Measurements from ENCODE around the gene AUTS2. TPM values are rescaled to one million over a fixed set of nuclear protein-coding genes. Genes with fewer than 3 reads are reported as not detected.

AUTS2 gene
- total RNA-seq, 1 experiment from 2014 or later: not detected

- no peak overlapping the region for H3K27ac Mint-ChIP-seq (ENCODE audit: unreplicated experiment)
- CTCF ChIA-PET: no interaction called here
Measured at GRCh38 chr7:69673074-69673473, 74.8 kb downstream of the AUTS2 start.

DNA sequence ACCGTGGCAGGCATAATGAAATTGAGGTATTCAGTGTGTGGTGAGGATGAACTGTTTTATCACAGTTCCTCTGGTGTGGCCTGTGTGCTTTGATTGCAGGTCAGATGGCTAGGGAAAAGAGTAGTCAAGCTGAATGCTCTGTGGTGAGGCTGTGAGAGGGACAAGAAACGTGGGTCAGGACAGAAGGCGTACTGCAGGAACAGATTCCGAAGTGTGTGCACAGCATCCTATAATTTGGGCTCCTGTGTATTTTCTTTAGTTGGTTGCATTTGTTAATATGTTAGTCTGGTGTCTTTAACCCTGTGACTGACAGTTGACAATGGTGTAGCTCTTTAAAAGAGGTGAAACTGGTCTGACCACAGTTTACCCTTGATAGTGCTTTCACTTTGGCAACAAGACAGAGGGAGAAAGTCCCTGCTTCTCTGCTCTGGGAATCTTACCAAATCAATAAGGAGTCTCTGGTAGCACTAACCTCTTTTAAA, 76.5 kb downstream of the AUTS2 start:
- H3K4me1 Mint-ChIP-seq (ENCODE audit: low read depth, unreplicated experiment): no peaks in the 10 kb centered on the region
- TF ChIP-seq, protein P1, sequence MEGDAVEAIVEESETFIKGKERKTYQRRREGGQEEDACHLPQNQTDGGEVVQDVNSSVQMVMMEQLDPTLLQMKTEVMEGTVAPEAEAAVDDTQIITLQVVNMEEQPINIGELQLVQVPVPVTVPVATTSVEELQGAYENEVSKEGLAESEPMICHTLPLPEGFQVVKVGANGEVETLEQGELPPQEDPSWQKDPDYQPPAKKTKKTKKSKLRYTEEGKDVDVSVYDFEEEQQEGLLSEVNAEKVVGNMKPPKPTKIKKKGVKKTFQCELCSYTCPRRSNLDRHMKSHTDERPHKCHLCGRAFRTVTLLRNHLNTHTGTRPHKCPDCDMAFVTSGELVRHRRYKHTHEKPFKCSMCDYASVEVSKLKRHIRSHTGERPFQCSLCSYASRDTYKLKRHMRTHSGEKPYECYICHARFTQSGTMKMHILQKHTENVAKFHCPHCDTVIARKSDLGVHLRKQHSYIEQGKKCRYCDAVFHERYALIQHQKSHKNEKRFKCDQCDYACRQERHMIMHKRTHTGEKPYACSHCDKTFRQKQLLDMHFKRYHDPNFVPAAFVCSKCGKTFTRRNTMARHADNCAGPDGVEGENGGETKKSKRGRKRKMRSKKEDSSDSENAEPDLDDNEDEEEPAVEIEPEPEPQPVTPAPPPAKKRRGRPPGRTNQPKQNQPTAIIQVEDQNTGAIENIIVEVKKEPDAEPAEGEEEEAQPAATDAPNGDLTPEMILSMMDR (IDR thresholded peaks at IDR 0.05; ENCODE audit: unreplicated experiment): no peak
- CTCF ChIA-PET: no interaction called here
- BruUV-seq (replicated peaks): no TSS peak
- H3K9me3 Mint-ChIP-seq (ENCODE audit: low read depth, unreplicated experiment): peaks cover 10% of the 10 kb centered on the region
- H3K27ac Mint-ChIP-seq (ENCODE audit: unreplicated experiment): no peak overlapping the region
- no peak for DNase-seq
- no peaks in the 10 kb centered on the region for H3K27me3 Mint-ChIP-seq (ENCODE audit: unreplicated experiment)
- intact Hi-C loops (cut with micrococcal nuclease; ENCODE audit: unreplicated experiment): no loop called here
- no peak overlapping the region for H3K4me3 Mint-ChIP-seq (ENCODE audit: low read depth, unreplicated experiment)
- H3K36me3 Mint-ChIP-seq (ENCODE audit: insufficient read depth, unreplicated experiment): no peaks in the 10 kb centered on the region

More at GRCh38 chr7:69673074-69673473, 74.8 kb downstream of the AUTS2 start:
- DNase-seq: no peak
- TF ChIP-seq, protein P1 (IDR thresholded peaks at IDR 0.05; ENCODE audit: unreplicated experiment): no peak
- Mint-ChIP-seq H3K4me1 (ENCODE audit: low read depth, unreplicated experiment) (no peaks in the 10 kb centered on the region), H3K9me3 (ENCODE audit: low read depth, unreplicated experiment) (peaks cover 3% of the 10 kb centered on the region), H3K4me3 (ENCODE audit: low read depth, unreplicated experiment) (no peak overlapping the region), H3K36me3 (ENCODE audit: insufficient read depth, unreplicated experiment) (no peaks in the 10 kb centered on the region), H3K27me3 (ENCODE audit: unreplicated experiment) (no peaks in the 10 kb centered on the region)
- intact Hi-C loops (cut with micrococcal nuclease; ENCODE audit: unreplicated experiment): no loop called here
- no TSS peak for BruUV-seq (replicated peaks)

DNA sequence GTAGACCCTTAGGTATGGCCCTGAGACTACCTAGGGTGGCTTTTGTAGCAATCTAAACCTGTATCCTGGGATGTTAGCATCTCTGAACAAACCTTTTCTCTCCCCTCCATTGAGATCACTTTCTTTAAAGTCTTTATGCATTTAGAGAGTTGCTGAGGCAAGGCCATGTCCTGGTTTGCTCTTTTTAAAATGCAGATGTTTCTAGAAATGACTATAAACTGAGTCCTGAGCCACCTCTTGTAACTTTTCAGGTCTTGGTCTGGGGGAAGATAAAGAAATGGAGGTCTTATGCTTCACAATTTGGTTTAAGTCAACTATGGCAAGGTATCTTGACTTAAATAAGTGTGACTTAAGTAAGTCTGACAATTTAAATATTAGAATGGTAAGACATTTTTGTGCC, 78.0 kb downstream of the AUTS2 start:
- CTCF ChIA-PET: no interaction called here

DNA sequence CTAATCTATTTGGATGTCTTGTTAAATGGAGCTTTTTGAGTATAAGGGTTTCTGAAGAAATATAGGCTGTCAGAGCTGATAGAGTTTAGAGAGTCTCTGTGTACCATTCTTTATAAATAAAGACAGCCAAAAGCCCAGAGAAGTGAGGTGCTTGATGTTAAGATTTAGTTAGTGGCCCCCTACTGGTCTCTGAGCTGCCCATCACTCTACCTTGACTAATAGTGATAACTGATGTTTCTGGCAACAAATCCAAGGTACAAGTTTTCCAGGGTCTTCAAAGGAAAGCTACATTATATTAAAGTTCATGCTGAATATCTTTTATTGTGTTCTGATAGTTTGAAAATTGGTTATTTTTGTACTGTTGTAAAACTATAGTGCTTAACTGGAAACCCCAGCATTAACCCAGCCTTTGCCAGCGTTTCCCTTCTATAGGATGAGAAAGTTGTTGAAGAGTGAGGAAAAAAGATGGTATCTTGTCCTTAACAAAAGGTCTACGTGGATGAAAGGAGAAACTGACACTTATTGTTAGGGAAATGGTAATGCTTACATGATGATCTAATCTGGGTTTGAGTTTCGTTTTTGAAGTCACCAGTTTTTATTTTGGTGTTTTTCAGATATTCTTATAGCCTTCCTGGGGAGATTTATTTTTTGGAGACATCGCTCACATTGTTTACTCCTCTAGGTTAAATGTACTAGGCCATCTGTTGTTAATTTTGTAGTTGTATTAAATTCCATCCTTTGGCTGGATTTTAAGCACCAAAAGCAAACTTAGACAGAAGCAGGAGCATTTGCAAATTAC, 79.0 kb downstream of the AUTS2 start:
- Mint-ChIP-seq H3K4me3 (ENCODE audit: low read depth, unreplicated experiment) (no peak overlapping the region), H3K27ac (ENCODE audit: unreplicated experiment) (no peak overlapping the region), H3K9me3 (ENCODE audit: low read depth, unreplicated experiment) (peaks cover 12% of the 10 kb centered on the region), H3K27me3 (ENCODE audit: unreplicated experiment) (no peaks in the 10 kb centered on the region), H3K4me1 (ENCODE audit: low read depth, unreplicated experiment) (no peaks in the 10 kb centered on the region), H3K36me3 (ENCODE audit: insufficient read depth, unreplicated experiment) (no peaks in the 10 kb centered on the region)
- DNase-seq: no peak
- no TSS peak for BruUV-seq (replicated peaks)
- TF ChIP-seq, protein P1 (IDR thresholded peaks at IDR 0.05; ENCODE audit: unreplicated experiment): no peak
- CTCF ChIA-PET: no interaction called here
- intact Hi-C loops (cut with micrococcal nuclease; ENCODE audit: unreplicated experiment): no loop called here

More for the DNA sequence above, 78.0 kb downstream of the AUTS2 start:
- intact Hi-C loops (cut with micrococcal nuclease; ENCODE audit: unreplicated experiment): no loop called here
- no peak for DNase-seq
- no peaks in the 10 kb centered on the region for H3K36me3 Mint-ChIP-seq (ENCODE audit: insufficient read depth, unreplicated experiment)
- peaks cover 8% of the 10 kb centered on the region for H3K9me3 Mint-ChIP-seq (ENCODE audit: low read depth, unreplicated experiment)
- H3K27ac Mint-ChIP-seq (ENCODE audit: unreplicated experiment): no peak overlapping the region
- TF ChIP-seq, protein P1 (IDR thresholded peaks at IDR 0.05; ENCODE audit: unreplicated experiment): no peak
- H3K27me3 Mint-ChIP-seq (ENCODE audit: unreplicated experiment): no peaks in the 10 kb centered on the region
- BruUV-seq (replicated peaks): no TSS peak
- no peak overlapping the region for H3K4me3 Mint-ChIP-seq (ENCODE audit: low read depth, unreplicated experiment)
- H3K4me1 Mint-ChIP-seq (ENCODE audit: low read depth, unreplicated experiment): no peaks in the 10 kb centered on the region
